GM21723 (cell line): ENCODE measurements around the gene SGSM2.

Experiments used
- ATAC-seq: cut with Tn5 transposase; IDR thresholded peaks from one replicate; pipeline ENCODE4 v1.9.1; 2021; ENCODE audit warnings: mild to moderate bottlenecking, moderate library complexity; ENCODE audit not compliant: unreplicated experiment

The SGSM2 gene

GRCh38 chr17:2366747-2367494, 29.6 kb downstream of the SGSM2 start:
- ATAC-seq, result no peak

DNA sequence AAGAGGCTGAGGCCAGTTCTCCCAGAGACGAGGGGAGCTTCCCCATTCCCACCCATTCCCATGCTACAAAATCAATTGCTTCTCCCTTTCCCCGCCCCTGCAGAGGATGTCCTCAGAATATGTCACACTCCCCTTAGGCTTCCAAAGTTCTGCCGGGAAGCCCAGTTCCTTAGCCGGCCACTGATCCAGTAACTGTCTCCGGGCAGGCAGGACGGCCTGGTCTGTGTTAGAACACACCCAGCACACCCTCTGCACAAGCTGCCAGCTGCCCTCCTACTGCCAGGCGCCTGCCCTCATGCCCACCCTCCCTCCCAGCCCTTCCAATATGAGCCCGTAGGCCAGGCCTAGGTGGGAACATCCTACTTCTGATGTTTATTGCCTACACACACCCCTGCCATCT, 31.1 kb downstream of the SGSM2 start:
- no peak for ATAC-seq

DNA sequence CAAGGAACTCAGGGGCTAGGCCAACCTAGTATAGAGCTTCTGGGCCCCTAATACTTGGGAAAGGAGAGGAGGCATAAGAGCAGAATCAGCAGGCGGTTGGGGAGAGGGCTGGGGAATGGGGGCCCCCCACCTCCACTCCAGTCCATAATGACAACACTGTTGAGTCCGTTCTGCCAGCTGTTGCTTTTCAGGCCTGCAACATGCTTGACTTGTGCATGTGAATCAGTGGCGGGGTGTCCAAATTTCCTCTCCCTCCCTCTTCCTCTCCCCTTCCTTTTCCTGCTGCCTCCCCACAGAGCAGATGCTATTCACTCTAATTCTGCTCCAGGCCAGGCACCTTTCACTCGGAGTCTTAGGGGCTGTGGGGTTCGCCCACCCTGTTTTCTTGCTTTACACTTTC, 31.7 kb downstream of the SGSM2 start:
- no peak for ATAC-seq

GRCh38 chr17:2369551-2370210, 32.4 kb downstream of the SGSM2 start:
- no peak for ATAC-seq

GRCh38 chr17:2370211-2370589, 32.9 kb downstream of the SGSM2 start:
- no peak for ATAC-seq

- no peak for ATAC-seq
Observed at GRCh38 chr17:2371183-2372130, 34.2 kb downstream of the SGSM2 start.

GRCh38 chr17:2372180-2372579, 34.9 kb downstream of the SGSM2 start:
- ATAC-seq, result no peak

DNA sequence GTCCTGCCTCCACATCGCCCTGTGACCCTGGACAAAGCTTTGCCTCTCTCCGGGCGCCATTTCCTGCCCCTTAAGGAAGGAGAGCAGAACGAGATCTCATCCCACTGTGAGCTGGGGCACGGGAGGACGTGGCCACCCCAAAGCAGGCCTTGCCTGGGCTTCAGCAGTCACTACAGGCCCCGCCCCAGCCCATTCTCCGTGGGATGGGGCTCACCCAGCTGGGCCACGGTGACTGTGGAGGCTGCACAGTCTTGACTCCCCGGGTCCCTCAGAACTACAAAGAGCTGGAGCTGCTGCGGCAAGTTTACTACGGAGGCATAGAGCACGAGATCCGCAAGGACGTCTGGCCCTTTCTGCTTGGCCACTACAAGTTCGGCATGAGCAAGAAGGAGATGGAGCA, 35.4 kb downstream of the SGSM2 start:
- ATAC-seq, result no peak

- ATAC-seq, result no peak
Observed at GRCh38 chr17:2373179-2373578, 35.9 kb downstream of the SGSM2 start.

DNA sequence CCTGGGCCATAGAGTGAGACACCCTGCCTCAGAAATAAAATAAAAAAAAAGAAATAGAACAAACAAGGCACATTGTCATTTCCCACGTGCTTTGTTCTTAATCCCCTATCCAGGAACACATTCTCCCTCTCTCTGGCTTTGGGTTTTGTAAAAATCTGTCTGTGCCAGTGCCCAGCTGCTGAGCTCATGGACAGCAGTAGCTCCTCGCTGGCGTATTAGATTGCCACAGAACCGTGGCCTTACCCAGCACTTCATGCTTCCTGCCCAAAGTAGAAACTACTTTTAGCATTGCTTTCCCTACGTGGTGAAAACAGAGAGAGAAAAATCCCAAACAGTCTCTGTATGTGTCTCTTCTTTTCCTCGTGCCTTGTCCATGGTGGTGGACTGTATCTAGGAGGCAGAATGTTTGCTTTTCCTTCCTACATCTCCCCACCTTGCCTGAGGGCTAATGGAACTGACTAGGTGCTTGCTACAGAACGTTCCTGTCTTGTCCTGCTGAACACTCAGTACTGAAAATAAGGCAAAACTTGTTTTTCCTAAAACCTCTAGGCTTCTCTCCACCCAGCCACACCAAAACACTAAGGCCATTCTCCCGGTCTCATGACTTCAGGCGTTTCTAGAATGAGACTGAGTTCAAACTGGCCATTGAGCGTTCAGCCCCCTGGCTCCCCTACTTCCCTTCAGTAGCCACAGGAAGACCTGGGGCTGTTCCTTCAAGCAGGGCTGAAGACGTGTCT, 37.4 kb downstream of the SGSM2 start:
- no peak for ATAC-seq

DNA sequence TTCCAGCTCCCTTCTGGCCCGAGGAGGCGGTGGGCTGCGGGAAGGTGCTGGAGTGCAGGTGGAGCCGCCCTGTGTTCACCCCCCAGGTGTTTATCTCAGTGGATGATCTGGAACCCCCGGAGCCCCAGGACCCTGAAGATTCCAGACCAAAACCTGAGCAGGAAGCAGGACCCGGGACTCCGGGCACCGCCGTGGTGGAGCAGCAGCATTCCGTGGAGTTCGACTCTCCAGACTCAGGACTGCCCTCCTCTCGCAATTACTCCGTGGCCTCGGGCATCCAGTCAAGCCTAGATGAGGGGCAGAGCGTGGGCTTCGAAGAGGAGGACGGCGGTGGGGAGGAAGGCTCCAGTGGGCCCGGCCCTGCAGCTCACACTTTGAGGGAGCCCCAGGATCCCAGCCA, 38.1 kb downstream of the SGSM2 start:
- ATAC-seq, result no peak

DNA sequence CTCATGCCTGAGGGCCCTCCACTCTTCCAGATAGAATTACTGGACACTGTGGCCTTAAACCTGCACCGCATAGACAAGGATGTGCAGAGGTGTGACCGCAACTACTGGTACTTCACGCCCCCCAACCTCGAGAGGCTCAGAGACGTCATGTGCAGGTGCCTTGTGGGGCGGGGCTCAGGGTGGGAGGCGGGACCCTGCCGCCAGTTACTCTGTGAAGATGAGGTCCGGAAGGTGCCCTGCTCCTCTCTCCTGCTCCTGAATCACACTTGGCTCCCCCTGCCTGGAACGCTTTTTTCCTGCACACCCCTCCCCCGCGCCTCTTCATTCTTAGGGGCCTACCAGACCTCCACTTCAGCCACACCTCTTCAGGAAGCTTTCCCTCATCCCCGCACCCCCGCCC, 38.8 kb downstream of the SGSM2 start:
- ATAC-seq, result no peak

DNA sequence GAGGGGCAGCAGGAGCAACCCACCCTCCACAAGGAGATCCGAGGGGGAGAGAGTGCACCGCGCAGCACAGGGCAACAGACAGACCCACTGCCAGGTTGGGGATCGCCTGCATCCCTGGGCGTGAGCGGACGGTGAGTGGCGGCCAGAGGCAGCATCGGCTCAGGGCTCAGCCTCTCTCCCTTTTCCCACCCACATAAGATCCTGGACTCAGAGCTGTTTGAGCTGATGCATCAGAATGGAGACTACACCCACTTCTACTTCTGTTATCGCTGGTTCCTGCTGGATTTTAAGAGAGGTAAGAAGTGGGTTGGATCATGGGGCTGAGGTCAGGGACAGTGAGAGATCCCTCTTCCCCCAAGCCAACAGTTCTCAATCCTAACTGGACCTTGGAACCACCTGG, 40.4 kb downstream of the SGSM2 start:
- no peak for ATAC-seq

GRCh38 chr17:2378905-2379304, 41.6 kb downstream of the SGSM2 start:
- ATAC-seq, result no peak

DNA sequence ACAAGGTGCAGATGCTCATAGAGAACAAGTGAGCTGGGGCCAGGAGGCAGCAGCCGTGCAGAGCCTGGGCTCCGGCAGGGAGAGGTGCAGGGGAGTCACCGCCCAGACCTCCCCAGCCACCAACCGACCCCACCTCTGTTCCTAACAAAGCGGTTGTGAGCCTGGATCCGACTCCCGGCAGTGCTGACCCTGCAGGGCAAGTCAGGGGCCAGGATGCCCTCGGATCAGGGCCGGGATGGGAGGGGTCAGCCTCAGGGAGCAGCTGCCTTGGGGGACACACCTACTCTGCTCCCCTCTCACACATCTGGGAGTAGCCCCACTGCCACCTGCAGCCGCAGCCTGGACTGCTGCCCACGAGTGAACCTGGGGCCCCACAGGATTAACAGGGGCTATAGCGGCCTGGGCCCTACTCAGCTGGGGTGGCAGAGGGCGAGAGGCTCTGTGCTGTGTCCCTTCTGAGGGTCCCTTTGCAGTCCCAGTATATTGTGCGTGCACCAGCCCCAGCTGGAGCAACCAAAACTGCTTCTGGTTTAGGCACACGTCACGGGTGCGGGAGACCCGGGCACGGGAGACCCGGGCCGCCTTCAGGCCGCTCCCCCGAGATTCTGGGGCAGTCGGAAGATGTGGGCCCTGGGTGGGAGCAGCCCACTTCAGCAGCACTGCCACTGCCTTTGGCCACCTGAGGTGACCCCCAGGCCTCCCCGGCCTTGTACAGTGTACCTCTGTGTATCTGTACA, 42.4 kb downstream of the SGSM2 start:
- ATAC-seq, result no peak

DNA sequence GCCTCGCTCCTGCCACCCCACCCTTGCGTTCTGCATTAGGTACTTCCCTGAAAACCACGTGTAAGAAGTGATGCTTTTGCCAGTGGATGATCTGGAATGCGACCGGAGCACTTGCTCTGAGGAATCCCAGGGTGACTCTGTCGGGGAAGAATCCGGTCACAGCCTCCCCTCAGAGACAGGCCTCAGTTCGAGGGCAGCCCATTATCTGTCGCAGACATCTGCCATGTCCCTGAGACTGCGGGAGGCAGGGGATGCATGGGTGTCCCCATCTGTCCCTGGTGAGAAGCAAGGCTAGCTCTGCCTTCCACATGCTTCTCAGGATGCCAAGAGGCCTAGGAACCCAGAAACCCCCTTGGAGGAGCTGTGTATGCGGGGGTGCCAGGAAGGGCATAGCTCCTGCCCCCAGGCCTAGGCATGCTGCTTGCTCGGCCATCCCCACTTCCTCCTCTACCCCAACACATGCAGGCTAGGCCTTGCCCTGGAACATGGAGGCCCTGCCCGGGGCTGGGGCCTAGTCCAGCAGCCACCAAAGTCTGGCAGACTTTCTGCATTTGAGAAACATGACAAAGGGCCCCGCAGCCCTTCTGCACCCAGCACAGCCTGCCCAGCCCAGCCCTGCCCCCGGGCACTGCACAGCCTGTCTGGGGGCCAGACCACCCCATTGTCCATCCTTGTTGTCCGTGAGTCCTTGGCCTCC, 43.1 kb downstream of the SGSM2 start:
- no peak for ATAC-seq

GRCh38 chr17:2380950-2381649, 43.8 kb downstream of the SGSM2 start:
- no peak for ATAC-seq

GRCh38 chr17:2383628-2384167, 46.4 kb downstream of the SGSM2 start:
- ATAC-seq, result no peak
